Spinal cord (tissue), 10 donors: ENCODE results near the gene TYROBP. TPM values are rescaled to one million over a fixed set of nuclear protein-coding genes. Genes with fewer than 3 reads are reported as not detected.
"Not testable (repeated sequence)": the region's sequence is repeated elsewhere in the genome, so short reads cannot be mapped to it uniquely, and the experiment has no call there.

Experiments used
- DNase-seq, 6 donors: peaks; one replicate each; pipeline versions ENCODE4 v3.0.0 to v3.0.0-alpha.2; 2013 to 2015; ENCODE audit warnings: low spot score in 6 of 6, low read depth in 4 of 6
- H3K27ac ChIP-seq: one replicate; pipeline ENCODE4 v1.5.1; 2013; ENCODE audit warnings: low read depth, low read length, control low read depth
- H3K27me3 ChIP-seq: one replicate; pipeline ENCODE4 v1.6.1; 2013; ENCODE audit warnings: low read length; ENCODE audit not compliant: control insufficient read depth, insufficient read depth
- H3K36me3 ChIP-seq: one replicate; pipeline ENCODE4 v1.6.1; 2013; ENCODE audit warnings: low read length; ENCODE audit not compliant: control insufficient read depth, insufficient read depth
- H3K4me1 ChIP-seq: one replicate; pipeline ENCODE4 v1.6.1; 2013; ENCODE audit warnings: low read length; ENCODE audit not compliant: control insufficient read depth, insufficient read depth
- H3K4me3 ChIP-seq: one replicate; pipeline ENCODE4 v1.5.1; 2013; ENCODE audit warnings: low read depth, low read length, control low read depth
- H3K9me3 ChIP-seq: one replicate; pipeline ENCODE4 v1.6.1; 2013; ENCODE audit warnings: low read length; ENCODE audit not compliant: control insufficient read depth, insufficient read depth
- WGBS: methylation state at CpG from one replicate; pipeline ENCODE4 v1.1.5; 2013; ENCODE audit warnings: missing lambda C conversion rate; ENCODE audit not compliant: insufficient coverage; 5-methylcytosine and 5-hydroxymethylcytosine counted together
- polyA plus RNA-seq, 2 donors: library from polyadenylated mRNA; unstranded; fragments of 120-200 nt; gene quantifications; one replicate each; pipeline ENCODE4 v1.2.1, GENCODE V29; 2013; ENCODE audit not compliant: insufficient read length in 2 of 2
- total RNA-seq, 2 donors: library from RNA; depleted of rRNA in 1 of 2; stranded (reverse); fragments of 120-200 nt in 1 of 2; fragments of >200 nt in 1 of 2; gene quantifications; one replicate each; pipeline versions ENCODE4 v1.2.3 to v1.2.4, GENCODE V29; 2013 to 2014
- donor health status: healthy.

TYROBP gene
- total and polyA plus RNA-seq, 4 donors = 14.1 to 34.1 (median 29.1) TPM

- H3K9me3 ChIP-seq = no peaks in the 10 kb centered on the region
- H3K4me3 ChIP-seq = no peak overlapping the region
- H3K4me1 ChIP-seq = peaks cover 22% of the 10 kb centered on the region
- peaks cover 53% of the 10 kb centered on the region for H3K36me3 ChIP-seq
- no peak for DNase-seq
- H3K27me3 ChIP-seq = no peaks in the 10 kb centered on the region
- 100% methylated on average over 2 of the region's 2 CpGs for WGBS
- H3K27ac ChIP-seq = no peak overlapping the region
Observed at GRCh38 chr19:35894342-35894741, 13.8 kb downstream of the TYROBP start.

GRCh38 chr19:35891819-35892218 is 16.3 kb downstream of the TYROBP start:
- not testable (repeated sequence) for H3K9me3 ChIP-seq, H3K4me1 ChIP-seq, H3K27me3 ChIP-seq, H3K27ac ChIP-seq, H3K4me3 ChIP-seq, DNase-seq
- H3K36me3 ChIP-seq = peaks cover 65% of the 10 kb centered on the region
- no CpG with 5 or more reads among the region's 3 CpGs for WGBS

- no peak for DNase-seq
- no peaks in the 10 kb centered on the region for H3K27me3 ChIP-seq
- no peaks in the 10 kb centered on the region for H3K9me3 ChIP-seq
- H3K4me3 ChIP-seq = no peak overlapping the region
- H3K36me3 ChIP-seq = peaks cover 53% of the 10 kb centered on the region
- no peak overlapping the region for H3K27ac ChIP-seq
- peaks cover 4% of the 10 kb centered on the region for H3K4me1 ChIP-seq
- WGBS = 83% methylated on average over 9 of the region's 13 CpGs
Observed at GRCh38 chr19:35890113-35890650, 17.9 kb downstream of the TYROBP start.

- WGBS = 90% methylated on average over 14 of the region's 18 CpGs
- Histone ChIP-seq H3K9me3 (no peaks in the 10 kb centered on the region), H3K27me3 (no peaks in the 10 kb centered on the region), H3K4me1 (peaks cover 4% of the 10 kb centered on the region), H3K27ac (no peak overlapping the region), H3K4me3 (no peak overlapping the region), H3K36me3 (peaks cover 51% of the 10 kb centered on the region)
- no peak for DNase-seq
Observed at GRCh38 chr19:35889370-35890112, 18.6 kb downstream of the TYROBP start.

GRCh38 chr19:35888398-35888797 is 19.7 kb downstream of the TYROBP start:
- Histone ChIP-seq H3K9me3 (no peaks in the 10 kb centered on the region), H3K4me3 (no peak overlapping the region), H3K36me3 (peaks cover 44% of the 10 kb centered on the region), H3K27ac (no peak overlapping the region), H3K27me3 (no peaks in the 10 kb centered on the region), H3K4me1 (peaks cover 4% of the 10 kb centered on the region)
- WGBS = 94% methylated on average over 9 of the region's 9 CpGs
- no peak for DNase-seq

- no peaks in the 10 kb centered on the region for H3K27me3 ChIP-seq
- WGBS = 100% methylated on average over 2 of the region's 5 CpGs
- H3K27ac ChIP-seq = no peak overlapping the region
- H3K4me1 ChIP-seq = peaks cover 4% of the 10 kb centered on the region
- DNase-seq = no peak
- no peaks in the 10 kb centered on the region for H3K9me3 ChIP-seq
- H3K36me3 ChIP-seq = peaks cover 41% of the 10 kb centered on the region
- no peak overlapping the region for H3K4me3 ChIP-seq
Observed at GRCh38 chr19:35887197-35887596, 20.9 kb downstream of the TYROBP start.

- WGBS = 97% methylated on average over 7 of the region's 8 CpGs
- H3K4me3 ChIP-seq = no peak overlapping the region
- no peak for DNase-seq
Observed at GRCh38 chr19:35885904-35886303, 22.2 kb downstream of the TYROBP start.

GRCh38 chr19:35885225-35885738 is 22.8 kb downstream of the TYROBP start:
- Histone ChIP-seq H3K27ac (no peak overlapping the region), H3K9me3 (no peaks in the 10 kb centered on the region), H3K27me3 (no peaks in the 10 kb centered on the region), H3K4me1 (peaks cover 4% of the 10 kb centered on the region), H3K4me3 (no peak overlapping the region), H3K36me3 (peaks cover 35% of the 10 kb centered on the region)
- no peak for DNase-seq
- 96% methylated on average over 6 of the region's 6 CpGs for WGBS

More at GRCh38 chr19:35885904-35886303, 22.2 kb downstream of the TYROBP start:
- Histone ChIP-seq H3K36me3 (peaks cover 39% of the 10 kb centered on the region), H3K27me3 (no peaks in the 10 kb centered on the region), H3K9me3 (no peaks in the 10 kb centered on the region), H3K27ac (no peak overlapping the region), H3K4me1 (peaks cover 4% of the 10 kb centered on the region)

GRCh38 chr19:35883882-35884281 is 24.2 kb downstream of the TYROBP start:
- 100% methylated on average over 1 of the region's 2 CpGs for WGBS
- no peak for DNase-seq
- no peaks in the 10 kb centered on the region for H3K27me3 ChIP-seq
- H3K36me3 ChIP-seq = peaks cover 32% of the 10 kb centered on the region
- H3K4me3 ChIP-seq = no peak overlapping the region
- H3K4me1 ChIP-seq = peaks cover 4% of the 10 kb centered on the region
- H3K27ac ChIP-seq = no peak overlapping the region
- no peaks in the 10 kb centered on the region for H3K9me3 ChIP-seq
